K562 (cell line): ENCODE results near the gene EGFL7. TPM values are rescaled to one million over a fixed set of nuclear protein-coding genes. Genes with fewer than 3 reads are reported as not detected.

Experiments
- CREB1 ChIP-seq, 2 experiments: sonication (generic) in 1 of 2; formaldehyde crosslinking in 1 of 2; IDR thresholded peaks; 2 replicates each; pipeline versions ENCODE4 v1.6.1 to v1.8.0; 2012 to 2022; ENCODE audit warnings: inconsistent platforms in 1 of 2, mild to moderate bottlenecking in 1 of 2, missing genetic modification reagents in 1 of 2, moderate library complexity in 1 of 2
- DMBX1 ChIP-seq: fragments of 250-450 bp; sonication (Bioruptor Pico); IDR thresholded peaks from 2 replicates; pipeline ENCODE4 v1.8.0; 2022; ENCODE audit warnings: inconsistent platforms, mild to moderate bottlenecking, moderate library complexity, borderline replicate concordance
- E2F6 ChIP-seq, 2 experiments: IDR thresholded peaks; 2 replicates each; pipeline ENCODE4 v1.6.1; 2011; ENCODE audit warnings: borderline replicate concordance in 1 of 2, control low read depth in 1 of 2, low read depth in 1 of 2, low read length in 1 of 2, mild to moderate bottlenecking in 1 of 2, mixed read lengths in 1 of 2, moderate library complexity in 1 of 2; ENCODE audit not compliant: insufficient read depth in 1 of 2, insufficient read length in 1 of 2, poor library complexity in 1 of 2, severe bottlenecking in 1 of 2; ENCODE audit errors: extremely low read depth in 1 of 2
- ELK1 ChIP-seq: sonication (generic); formaldehyde crosslinking; IDR thresholded peaks from 2 replicates; pipeline ENCODE4 v1.8.1; 2022; ENCODE audit warnings: missing genetic modification reagents
- ILK ChIP-seq: fragments of 450-650 bp; IDR thresholded peaks from 2 replicates; pipeline ENCODE4 v1.6.1; 2016; ENCODE audit warnings: missing genetic modification characterization, low read depth, mild to moderate bottlenecking, missing compliant biosample characterization, moderate library complexity, borderline replicate concordance
- KAT7 ChIP-seq: sonication (generic); formaldehyde crosslinking; IDR thresholded peaks from 2 replicates; pipeline ENCODE4 v1.8.0; 2022; ENCODE audit warnings: missing genetic modification reagents, mild to moderate bottlenecking, borderline replicate concordance
- MYC ChIP-seq, 2 experiments: fragments of 250-450 bp in 1 of 2; sonication (Bioruptor Pico) in 1 of 2; IDR thresholded peaks; 2 replicates each; pipeline versions ENCODE4 v1.5.1 to v1.6.1; 2012 to 2021; ENCODE audit warnings: low read depth in 2 of 2, borderline replicate concordance in 1 of 2, improper control_type of control experiment in 1 of 2, low read length in 1 of 2, mild to moderate bottlenecking in 1 of 2, moderate library complexity in 1 of 2
- RBFOX2 ChIP-seq: fragments of 200-400 bp; formaldehyde crosslinking; IDR thresholded peaks from 2 replicates; pipeline ENCODE4 v1.6.1; 2017; ENCODE audit warnings: low read depth, mild to moderate bottlenecking, low read length, moderate library complexity
- RERE ChIP-seq: sonication (generic); formaldehyde crosslinking; IDR thresholded peaks from 2 replicates; pipeline ENCODE4 v1.8.0; 2023; ENCODE audit warnings: missing genetic modification reagents, mild to moderate bottlenecking, borderline replicate concordance
- SMARCC2 ChIP-seq: fragments of 450-650 bp; IDR thresholded peaks from 2 replicates; pipeline ENCODE4 v1.6.1; 2017; ENCODE audit warnings: antibody characterized with exemption, moderate library complexity, mild to moderate bottlenecking, low read depth
- SP1 ChIP-seq: sonication (generic); formaldehyde crosslinking; IDR thresholded peaks from 2 replicates; pipeline ENCODE4 v1.8.1; 2022; ENCODE audit warnings: mild to moderate bottlenecking, missing genetic modification reagents
- SRF ChIP-seq, 2 experiments: fragments of 250-450, 450-650 bp in 1 of 2; sonication (Bioruptor Pico) in 1 of 2; sonication (generic) in 1 of 2; formaldehyde crosslinking; IDR thresholded peaks; 2 replicates each; pipeline versions ENCODE4 v1.5.0 to v1.5.1; 2020 to 2022; ENCODE audit warnings: mild to moderate bottlenecking in 1 of 2, missing genetic modification reagents in 1 of 2
- STAG1 ChIP-seq: sonication (generic); formaldehyde crosslinking; IDR thresholded peaks from 2 replicates; pipeline ENCODE4 v1.5.0; 2020; ENCODE audit warnings: missing genetic modification reagents, borderline replicate concordance
- USF1 ChIP-seq: sonication (generic); formaldehyde crosslinking; IDR thresholded peaks from 2 replicates; pipeline ENCODE4 v1.9.0; 2022; ENCODE audit warnings: mild to moderate bottlenecking, missing genetic modification reagents
- polyA plus RNA-seq, 8 experiments: library from polyadenylated mRNA; depleted of rRNA in 4 of 8; stranded (reverse) in 5 of 8; unstranded in 3 of 8; fragments of >200 nt; fragmentation: Nextera tagmentation in 2 of 8; fragmentation: Illumina TruSeq in 1 of 8; extraction: Ambion mirVana in 2 of 8; extraction: Trizol in 1 of 8; gene quantifications; 2 replicates each; pipeline versions ENCODE4 v1.2.1 to v1.2.3, GENCODE V29; 2011 to 2014; ENCODE audit warnings: inconsistent platforms in 1 of 8, missing spikeins in 1 of 8
- total RNA-seq, 7 experiments: library from RNA; depleted of rRNA in 6 of 7; stranded (reverse); fragments of >200 nt in 6 of 7; fragmentation: Illumina TruSeq in 2 of 7; extraction: Trizol in 2 of 7; gene quantifications; 2 replicates each; pipeline versions ENCODE4 v1.2.1 to v1.2.3, GENCODE V29; 2011 to 2021; ENCODE audit warnings: low replicate concordance in 1 of 7

Gene EGFL7
- total and polyA plus RNA-seq, 9 of the 15 experiments (the other 6 are each of a cell fraction or from before 2014, with no cell fraction given) = 1.5 to 286 (median 55.5) TPM

- no peak for TF ChIP-seq CREB1 (IDR thresholded peaks at IDR 0.05)
- TF ChIP-seq CREB1 (CRISPR knock-in tag; IDR thresholded peaks at IDR 0.05) = 0 out of 2 replicates have a peak, but pooled peaks have one; percentile 24
- no peak for TF ChIP-seq ILK (tag)
- peak; percentile 38; the same call in 1 of the 2 replicates for TF ChIP-seq MYC (IDR thresholded peaks at IDR 0.05; ENCODE audit: low read depth, low read length)
- TF ChIP-seq MYC (CRISPR knock-in tag; IDR thresholded peaks at IDR 0.05; ENCODE audit: borderline replicate concordance, low read depth) = 0 out of 2 replicates have a peak, but pooled peaks have one; percentile 12
- TF ChIP-seq STAG1 (CRISPR knock-in tag) = peak; percentile 15; the same call in 1 of the 2 replicates
- peak; percentile 44 for TF ChIP-seq RBFOX2
- TF ChIP-seq RERE = 0 out of 2 replicates have a peak, but pooled peaks have one; percentile 56
- TF ChIP-seq SP1 = no peak
- TF ChIP-seq SRF (CRISPR knock-in tag; IDR thresholded peaks at IDR 0.05) = 0 out of 4 replicates have a peak, but pooled peaks of 1 of the 2 experiments have one; percentile 28
- TF ChIP-seq KAT7 = 0 out of 2 replicates have a peak, but pooled peaks have one; percentile 62
- TF ChIP-seq SMARCC2 = no peak
- TF ChIP-seq DMBX1 = peak; percentile 51; the same call in 1 of the 2 replicates
- TF ChIP-seq E2F6 (IDR thresholded peaks at IDR 0.05; ENCODE audit: borderline replicate concordance in 1 of 2, extremely low read depth in 1 of 2, insufficient read depth in 1 of 2, insufficient read length in 1 of 2, low read depth in 1 of 2, low read length in 1 of 2, poor library complexity in 1 of 2, severe bottlenecking in 1 of 2) = peak; percentile 86 to 94
- TF ChIP-seq USF1 (CRISPR knock-in tag) = peak; percentile 33; the same call in 1 of the 2 replicates
- TF ChIP-seq ELK1 (CRISPR knock-in tag) = no peak
These were observed 47.6 kb upstream of the EGFL7 start (continued) for GRCh38 chr9:136614967-136615623.
